Measurements from ENCODE around the gene BAZ2B. TPM values are rescaled to one million over a fixed set of nuclear protein-coding genes. Genes with fewer than 3 reads are reported as not detected.

Gene BAZ2B
- total RNA-seq, 1 experiment from 2014 or later: 5.9 TPM

Small RNAs within 50 kb of the gene (small RNA-seq; reads per million reads assigned to genes)
- not detected for gene RF00019

Other genes starting within 250 kb of the BAZ2B start
- 80.3 and 84.1 TPM in 2 replicates for gene MARCHF7, start 96.0 kb upstream of the BAZ2B start, total RNA-seq (2014; rRNA removed; shearing (Covaris generic))
- 2.6 and 4.9 TPM in 2 replicates for gene CD302, start 181.7 kb upstream of the BAZ2B start, total RNA-seq (2014; rRNA removed; shearing (Covaris generic))